Ecto neural progenitor cell (in vitro differentiated cells): Measurements from ENCODE around the gene PI4KB.

Source experiments
- DNase-seq: peaks from one replicate; pipeline ENCODE4 v3.0.0-alpha.2; 2018; ENCODE audit warnings: low spot score

Gene PI4KB

DNA sequence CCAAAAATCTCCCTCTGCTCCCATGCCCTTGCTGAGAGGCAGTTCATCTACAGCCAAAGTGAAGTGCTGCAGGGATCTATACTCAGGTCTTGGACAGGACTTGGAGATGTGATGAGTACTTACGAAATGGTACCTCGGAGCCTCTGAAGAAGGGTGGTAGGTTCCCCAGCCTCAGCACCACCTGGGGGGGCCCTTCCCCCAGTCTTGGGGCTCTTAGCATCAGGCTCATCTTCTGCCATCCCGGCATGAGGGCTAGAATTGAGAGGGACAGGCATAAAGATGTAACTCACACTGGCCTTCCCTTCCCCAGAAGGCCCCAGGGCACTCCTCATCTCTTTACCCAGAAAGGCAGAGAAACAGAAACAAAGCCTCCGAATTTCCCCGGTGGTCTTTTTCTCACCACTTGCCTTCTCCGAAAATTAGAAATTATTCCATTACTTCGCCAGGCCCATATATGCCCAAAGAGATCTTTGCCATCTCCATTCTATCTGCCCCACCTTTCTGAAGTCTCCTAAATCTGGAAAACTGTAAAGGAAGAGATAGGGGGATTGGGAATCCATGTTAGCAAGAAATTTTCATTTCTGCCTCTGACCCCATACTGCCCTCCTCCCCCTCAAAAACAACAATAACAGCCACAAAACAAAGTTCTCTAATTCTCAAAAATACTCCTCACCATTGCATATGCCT is 19.0 kb upstream of the PI4KB start:
- DNase-seq = no peak

DNA sequence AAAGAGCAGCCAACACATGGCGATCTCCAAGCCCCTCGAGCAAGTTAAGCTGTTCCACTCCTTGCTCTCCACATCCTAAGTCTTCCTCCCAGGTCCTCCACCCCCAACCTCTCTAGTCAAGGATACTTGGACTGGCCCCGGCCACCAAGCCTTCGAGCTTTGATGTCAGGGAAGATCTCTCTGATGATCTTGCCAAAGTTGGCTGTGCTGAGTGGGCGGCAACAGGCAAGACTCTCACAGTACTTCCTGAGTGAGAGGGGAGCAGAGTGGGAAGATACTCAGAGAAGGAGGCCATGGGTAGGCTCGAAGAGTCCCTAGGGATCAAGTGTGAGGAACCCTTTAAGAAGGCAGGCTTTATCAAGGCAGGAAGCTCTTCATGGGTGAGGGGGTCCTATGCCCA is 17.1 kb upstream of the PI4KB start:
- no peak for DNase-seq

DNA sequence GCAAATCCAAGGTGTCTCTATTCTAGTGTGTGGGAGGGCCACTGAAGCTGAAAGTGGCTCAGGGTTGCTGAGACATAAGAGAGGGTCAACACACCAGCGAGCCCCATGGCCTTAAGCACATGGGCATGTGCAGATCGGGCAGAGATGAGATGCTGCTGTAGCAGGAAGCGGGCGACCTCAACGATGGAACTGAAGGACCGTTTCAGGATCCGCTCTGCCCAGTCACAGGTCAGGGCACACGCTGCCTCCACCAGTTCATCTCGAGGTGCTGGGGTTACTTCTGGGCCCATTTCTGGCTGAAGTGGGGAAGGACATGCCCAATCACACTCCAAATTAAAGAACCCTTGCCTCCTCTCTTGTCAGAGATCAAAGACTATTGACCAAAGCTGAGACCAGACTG is 16.4 kb upstream of the PI4KB start:
- DNase-seq = no peak

DNA sequence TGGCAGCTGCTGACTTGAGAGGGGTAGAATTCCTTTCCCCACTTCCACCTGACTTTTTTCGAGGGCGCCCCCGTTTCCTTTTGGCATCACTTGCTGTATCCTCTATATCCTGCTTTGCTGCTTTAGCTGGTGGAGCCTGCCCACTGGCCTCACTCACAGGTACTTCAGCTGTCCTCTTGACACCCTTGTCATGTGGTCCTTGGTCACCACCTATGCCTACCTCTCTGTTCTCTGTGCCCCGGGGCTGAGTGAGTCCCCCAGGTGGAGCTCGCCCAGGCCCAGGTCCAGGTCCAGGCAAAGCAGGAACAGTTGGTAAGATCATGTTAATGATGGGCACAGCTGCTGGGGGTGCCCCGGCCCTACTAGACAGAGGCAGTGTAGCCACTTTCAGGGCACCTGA is 15.4 kb upstream of the PI4KB start:
- DNase-seq = no peak

DNA sequence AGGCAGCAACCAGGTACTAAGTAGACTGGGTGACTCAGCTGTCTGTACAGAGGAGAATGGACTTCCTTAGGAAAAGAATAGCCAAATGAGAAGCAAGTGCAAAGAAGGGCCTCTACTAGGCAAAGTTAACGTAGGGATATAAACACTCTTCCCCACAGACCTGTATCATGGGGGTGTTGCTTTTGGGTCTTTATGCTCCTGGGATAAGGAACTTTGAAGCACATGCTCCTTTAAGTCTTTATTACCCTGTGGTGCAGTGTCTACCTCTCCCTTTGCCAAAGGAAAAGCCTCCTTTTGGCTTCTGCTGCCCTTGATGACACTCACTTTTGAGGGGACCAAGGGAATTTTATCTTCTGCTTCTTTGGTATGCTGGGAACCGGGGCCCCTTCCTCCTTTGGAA is 14.8 kb upstream of the PI4KB start:
- no peak for DNase-seq

- peak; percentile 61 for DNase-seq
Observed at GRCh38 chr1:151340870-151341754, 13.9 kb upstream of the PI4KB start.

DNA sequence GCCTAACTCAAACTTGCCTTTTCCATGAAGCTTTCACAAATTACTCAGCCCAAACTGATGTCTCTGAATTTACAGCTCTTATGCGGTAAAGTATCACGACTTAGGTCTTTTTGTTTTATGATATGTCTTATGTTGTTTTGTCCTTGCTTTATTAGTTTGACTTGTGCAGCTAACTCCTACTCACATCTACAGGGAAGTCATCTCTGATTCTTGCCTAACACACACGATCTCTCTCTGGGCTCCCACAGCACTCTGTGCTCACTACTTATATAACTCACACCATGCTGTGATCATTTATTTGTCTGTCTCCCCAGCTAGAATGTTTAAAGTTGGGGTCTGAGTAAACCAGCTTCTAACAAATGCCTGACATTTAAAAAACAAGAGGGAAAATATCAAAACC is 9.3 kb upstream of the PI4KB start:
- no peak for DNase-seq

DNA sequence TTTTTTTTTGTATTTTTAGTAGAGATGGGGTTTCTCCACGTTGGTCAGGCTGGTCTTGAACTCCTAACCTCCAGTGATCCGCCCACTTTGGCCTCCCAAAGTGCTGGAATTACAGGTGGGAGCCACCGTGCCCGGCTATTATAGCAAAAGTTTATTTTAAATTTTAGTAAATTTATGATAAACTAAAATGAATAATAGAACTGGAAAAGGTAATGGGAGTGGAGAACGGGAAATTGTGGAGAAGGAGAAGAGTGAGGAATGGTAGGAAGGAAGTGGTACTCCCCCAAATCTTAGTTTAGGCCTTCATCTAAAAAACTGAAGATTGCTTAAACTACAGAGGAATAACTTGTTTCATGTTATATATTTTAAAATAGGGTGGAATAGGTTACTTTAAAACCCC is 7.6 kb upstream of the PI4KB start:
- no peak for DNase-seq

DNA sequence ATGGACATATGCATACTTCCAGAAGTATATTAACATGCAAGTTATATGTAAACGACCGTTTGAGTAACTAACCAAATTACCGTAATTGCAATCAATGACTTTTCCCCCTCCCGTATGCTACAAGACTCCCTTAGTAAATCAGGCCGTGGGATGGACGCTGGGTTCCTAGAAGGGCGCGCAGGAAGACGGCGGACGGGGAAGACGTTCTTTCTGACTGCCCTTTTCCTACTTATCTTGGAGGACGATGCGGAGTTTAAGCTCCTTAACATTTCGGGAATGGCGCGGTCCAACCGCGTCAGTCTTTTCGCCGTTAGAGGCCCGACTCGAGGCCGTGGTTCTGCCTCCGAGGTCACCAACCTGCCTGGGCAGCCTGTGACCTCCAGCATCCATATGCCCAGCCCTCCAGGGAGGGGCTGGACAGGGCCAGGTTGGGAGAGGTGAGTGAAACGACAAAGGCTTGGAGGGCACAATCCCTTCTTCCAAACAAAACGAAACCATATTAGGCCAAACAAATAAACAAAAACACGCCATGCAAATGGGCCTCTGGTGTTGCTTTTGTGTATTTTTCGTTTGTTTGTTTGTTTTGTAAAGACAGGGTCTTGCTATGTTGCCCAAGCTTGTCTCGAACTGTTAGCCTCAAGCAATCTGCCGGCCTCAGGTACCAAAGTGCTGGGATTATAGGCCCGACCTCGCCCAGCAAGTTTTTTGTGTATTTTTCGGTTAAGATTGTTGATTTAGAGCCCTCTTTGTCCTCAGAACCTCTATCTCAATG is 873 bp upstream of the PI4KB start:
- peak; percentile 68 for DNase-seq

GRCh38 chr1:151326619-151327222 is 495 bp downstream of the PI4KB start:
- no peak for DNase-seq

DNA sequence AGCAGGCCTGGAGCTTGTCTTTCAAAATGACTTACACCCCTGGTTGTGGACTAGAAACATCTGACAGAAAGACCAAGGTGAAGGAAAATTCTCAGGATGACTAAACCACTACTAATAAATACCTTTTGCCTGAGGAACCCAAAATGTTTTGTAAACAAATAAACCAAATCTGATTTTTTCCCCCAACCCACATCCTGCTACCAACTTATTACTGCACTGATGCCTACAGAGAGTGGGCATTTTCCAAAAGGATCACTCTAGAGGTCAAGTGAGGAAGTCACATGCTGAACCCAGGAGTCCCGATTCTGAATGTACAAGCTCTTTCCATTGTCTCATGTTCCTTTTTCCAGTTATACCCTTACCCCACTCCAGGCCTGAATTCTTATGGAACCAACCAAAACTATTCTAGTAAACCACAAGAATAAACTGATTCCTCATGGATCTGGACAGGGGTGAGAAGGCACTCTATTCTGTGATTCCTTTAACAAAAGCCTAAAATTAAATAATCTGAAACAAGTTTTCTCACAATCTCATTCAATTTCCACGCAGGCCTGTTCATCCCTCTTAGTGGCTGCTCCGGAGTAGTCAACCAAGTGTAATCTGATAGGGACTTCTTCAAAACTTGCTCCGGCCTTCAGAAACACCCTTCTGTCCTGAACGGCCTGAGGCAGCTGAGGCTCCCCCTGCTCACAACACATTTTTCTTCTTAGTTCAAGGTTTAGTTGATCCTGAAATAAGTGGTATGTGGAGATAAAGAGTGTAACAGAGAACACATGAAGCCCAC is 1.4 kb downstream of the PI4KB start:
- DNase-seq = no peak

- DNase-seq = no peak
Observed at GRCh38 chr1:151325231-151325630, 2.0 kb downstream of the PI4KB start.

- no peak for DNase-seq
Observed at GRCh38 chr1:151324390-151324930, 2.8 kb downstream of the PI4KB start.

DNA sequence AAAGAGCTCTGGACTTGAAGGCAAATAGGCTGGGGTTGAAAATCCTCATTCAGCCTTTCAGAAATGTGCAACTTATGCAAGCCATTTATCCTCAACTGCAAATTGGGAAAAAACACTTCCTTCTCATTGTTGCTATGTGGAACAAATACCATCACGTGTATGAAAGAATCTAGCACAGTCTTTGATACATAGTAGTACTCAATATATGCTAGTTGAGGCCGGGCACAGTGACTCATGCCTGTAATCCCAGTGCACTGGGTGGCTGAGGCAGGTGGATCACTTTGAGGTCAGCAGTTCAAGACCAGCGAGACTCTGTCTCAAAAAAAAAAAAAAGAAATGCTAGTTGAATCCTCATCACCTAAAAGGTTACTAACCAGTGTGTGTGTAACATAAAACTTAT is 8.2 kb downstream of the PI4KB start:
- DNase-seq = no peak

GRCh38 chr1:151315565-151316235 is 11.5 kb downstream of the PI4KB start:
- no peak for DNase-seq

DNA sequence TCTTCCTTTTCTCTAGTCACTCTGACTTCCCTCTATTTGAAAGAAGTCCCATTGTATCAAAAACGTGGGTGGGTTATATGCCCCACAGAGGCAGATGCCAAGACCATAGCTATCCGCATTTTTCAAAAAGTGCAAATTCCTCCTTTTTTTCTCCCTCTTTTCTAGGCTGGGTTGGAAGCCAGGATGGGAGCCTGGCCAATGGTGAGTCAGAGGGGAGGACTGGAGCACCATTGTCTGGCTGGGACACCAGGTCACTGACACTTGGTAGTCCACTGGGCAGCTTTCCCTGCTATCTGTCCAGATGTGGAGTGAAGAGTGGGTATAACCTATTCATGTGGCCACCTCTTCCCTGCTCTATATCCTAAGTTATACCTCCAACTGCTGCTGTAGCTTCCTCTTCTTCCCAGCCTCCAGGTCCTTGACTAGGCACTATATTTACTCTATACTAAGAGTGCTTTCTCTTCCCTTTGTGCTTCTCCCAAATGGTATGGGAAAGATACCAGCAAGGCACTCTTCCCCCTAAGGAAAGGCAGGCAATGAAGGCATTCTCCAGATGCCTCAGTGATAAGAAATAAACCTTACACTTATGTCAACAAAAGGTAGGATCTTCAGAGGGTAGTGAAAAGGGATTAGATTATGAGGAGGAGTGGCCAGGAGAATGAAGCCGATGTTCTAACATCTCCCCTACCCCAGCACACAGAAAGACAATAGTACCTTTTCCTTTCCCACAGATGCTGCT is 12.9 kb downstream of the PI4KB start:
- DNase-seq = no peak

DNA sequence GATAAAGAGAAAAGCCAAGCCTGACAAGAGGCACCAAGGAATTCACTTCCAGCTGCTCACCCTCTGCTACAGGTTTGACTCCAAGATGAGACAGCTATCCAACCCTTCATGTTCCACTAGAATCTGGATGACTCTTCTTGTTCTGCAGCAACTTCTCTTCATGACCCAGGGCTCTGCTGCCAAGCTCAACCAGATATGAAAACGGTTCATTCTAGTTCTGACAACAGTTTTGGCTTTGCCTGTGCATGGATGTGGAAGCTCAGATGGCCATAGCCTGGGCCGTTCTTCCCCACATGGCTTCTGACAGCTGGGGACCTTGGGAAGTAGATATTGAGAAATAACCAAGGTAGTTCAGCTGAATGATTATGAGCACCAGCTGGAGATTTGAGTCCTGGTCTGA is 13.7 kb downstream of the PI4KB start:
- DNase-seq = no peak

DNA sequence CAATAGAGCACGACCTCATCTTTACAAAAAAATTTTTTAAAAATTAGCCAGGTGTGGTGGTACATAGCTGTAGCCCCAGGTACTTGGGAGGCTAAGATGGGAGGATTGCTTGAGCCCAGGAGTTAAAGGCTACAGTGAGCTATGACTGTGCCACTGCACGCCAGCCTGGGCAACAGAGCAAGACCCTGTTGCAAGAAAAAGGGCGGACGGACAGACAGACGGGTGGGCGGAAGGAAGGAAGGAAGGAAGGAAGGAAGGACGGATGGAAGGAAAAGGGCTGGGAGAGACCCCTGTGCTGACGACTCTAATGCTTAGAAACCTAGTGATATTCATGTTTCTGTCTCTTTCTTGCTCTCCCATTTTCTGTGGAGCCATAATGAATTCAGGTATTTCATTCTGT is 14.4 kb downstream of the PI4KB start:
- no peak for DNase-seq

- DNase-seq = no peak
Observed at GRCh38 chr1:151312411-151312810, 14.8 kb downstream of the PI4KB start.
